Measurements from ENCODE around the gene SLC39A11.

SLC39A11 gene

GRCh38 chr17:72976971-72977770 is 115.3 kb downstream of the SLC39A11 start:
- no peak for DNase-seq (ENCODE audit: low read depth)

- no peak for DNase-seq (ENCODE audit: low read depth)
These were observed 117.0 kb downstream of the SLC39A11 start for GRCh38 chr17:72975509-72975908.

- no peak for DNase-seq (ENCODE audit: low read depth)
These were observed 117.8 kb downstream of the SLC39A11 start for GRCh38 chr17:72974605-72975232.

- no peak for DNase-seq (ENCODE audit: low read depth)
These were observed 120.1 kb downstream of the SLC39A11 start for GRCh38 chr17:72972263-72972951.

GRCh38 chr17:72971226-72971880 is 121.1 kb downstream of the SLC39A11 start:
- no peak for DNase-seq (ENCODE audit: low read depth)

- no peak for DNase-seq (ENCODE audit: low read depth)
These were observed 121.7 kb downstream of the SLC39A11 start for GRCh38 chr17:72970797-72971196.

- no peak for DNase-seq (ENCODE audit: low read depth)
These were observed 122.2 kb downstream of the SLC39A11 start for GRCh38 chr17:72970246-72970645.

- no peak for DNase-seq (ENCODE audit: low read depth)
These were observed 123.1 kb downstream of the SLC39A11 start for GRCh38 chr17:72969293-72969906.

GRCh38 chr17:72968798-72969197 is 123.7 kb downstream of the SLC39A11 start:
- DNase-seq (ENCODE audit: low read depth), result no peak

GRCh38 chr17:72967977-72968585 is 124.4 kb downstream of the SLC39A11 start:
- no peak for DNase-seq (ENCODE audit: low read depth)

- DNase-seq (ENCODE audit: low read depth), result no peak
These were observed 125.1 kb downstream of the SLC39A11 start for GRCh38 chr17:72967277-72967970.

- DNase-seq (ENCODE audit: low read depth), result no peak
These were observed 130.4 kb downstream of the SLC39A11 start for GRCh38 chr17:72962106-72962505.

- no peak for DNase-seq (ENCODE audit: low read depth)
These were observed 136.9 kb downstream of the SLC39A11 start for GRCh38 chr17:72955391-72956140.

- no peak for DNase-seq (ENCODE audit: low read depth)
These were observed 137.9 kb downstream of the SLC39A11 start for GRCh38 chr17:72954579-72954978.

- no peak for DNase-seq (ENCODE audit: low read depth)
These were observed 138.9 kb downstream of the SLC39A11 start for GRCh38 chr17:72953621-72954020.

- no peak for DNase-seq (ENCODE audit: low read depth)
These were observed 139.7 kb downstream of the SLC39A11 start for GRCh38 chr17:72952641-72953315.

- DNase-seq (ENCODE audit: low read depth), result no peak
These were observed 140.3 kb downstream of the SLC39A11 start for GRCh38 chr17:72952220-72952619.

- DNase-seq (ENCODE audit: low read depth), result no peak
These were observed 142.1 kb downstream of the SLC39A11 start for GRCh38 chr17:72950242-72950931.

- DNase-seq (ENCODE audit: low read depth), result no peak
These were observed 144.4 kb downstream of the SLC39A11 start for GRCh38 chr17:72948115-72948514.
